Left hindlimb (tissue), 1 donor: ENCODE measurements around the gene PHACTR1.
"Not testable (repeated sequence)": the region's sequence is repeated elsewhere in the genome, so short reads cannot be mapped to it uniquely, and the experiment has no call there.

Source experiments
- DNase-seq: peaks from one replicate; pipeline ENCODE4 v3.0.0-alpha.2; 2018

Gene PHACTR1

GRCh38 chr6:13300643-13301590 is 584.4 kb downstream of the PHACTR1 start:
- no peak for DNase-seq

DNA sequence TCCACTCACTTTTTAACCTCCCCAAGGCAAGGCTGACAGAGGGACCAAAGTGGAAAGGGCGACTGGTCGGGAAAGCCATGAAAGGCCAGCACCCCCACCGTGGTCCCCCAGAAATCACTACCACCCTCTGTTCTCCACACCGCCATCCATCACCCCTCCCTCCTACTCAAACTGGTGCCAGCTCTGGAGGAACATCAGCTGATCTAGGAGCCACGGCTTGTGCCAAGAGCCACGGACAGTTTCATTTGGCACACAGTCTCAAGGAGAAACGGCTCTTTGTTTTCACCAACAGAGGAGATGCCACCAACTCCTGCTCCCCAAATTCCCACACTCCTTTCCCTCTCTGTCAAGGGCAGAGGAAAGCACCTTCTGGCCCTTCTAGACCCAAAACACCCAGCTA is 585.7 kb downstream of the PHACTR1 start:
- no peak for DNase-seq

- no peak for DNase-seq
Observed at GRCh38 chr6:13302751-13303667, 586.4 kb downstream of the PHACTR1 start.

DNA sequence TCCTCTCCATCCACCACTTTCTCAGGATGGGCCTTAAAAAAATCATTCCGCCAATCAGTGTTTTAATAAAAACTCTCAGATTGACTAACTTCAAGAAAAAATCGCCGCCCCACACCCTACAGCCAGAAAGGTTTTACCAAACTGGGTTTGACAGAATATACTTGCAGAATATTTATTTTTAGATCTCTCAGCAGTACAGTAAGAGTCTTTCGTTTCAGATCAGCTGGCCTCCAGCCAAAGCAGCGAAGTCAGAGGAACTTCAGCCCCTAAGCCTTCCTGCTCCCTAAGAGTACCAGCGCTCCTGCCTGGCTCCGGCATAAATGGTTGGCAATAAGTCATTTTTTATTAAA is 587.1 kb downstream of the PHACTR1 start:
- peak; percentile 72 for DNase-seq

- no peak for DNase-seq
Observed at GRCh38 chr6:13304101-13304500, 587.5 kb downstream of the PHACTR1 start.

DNA sequence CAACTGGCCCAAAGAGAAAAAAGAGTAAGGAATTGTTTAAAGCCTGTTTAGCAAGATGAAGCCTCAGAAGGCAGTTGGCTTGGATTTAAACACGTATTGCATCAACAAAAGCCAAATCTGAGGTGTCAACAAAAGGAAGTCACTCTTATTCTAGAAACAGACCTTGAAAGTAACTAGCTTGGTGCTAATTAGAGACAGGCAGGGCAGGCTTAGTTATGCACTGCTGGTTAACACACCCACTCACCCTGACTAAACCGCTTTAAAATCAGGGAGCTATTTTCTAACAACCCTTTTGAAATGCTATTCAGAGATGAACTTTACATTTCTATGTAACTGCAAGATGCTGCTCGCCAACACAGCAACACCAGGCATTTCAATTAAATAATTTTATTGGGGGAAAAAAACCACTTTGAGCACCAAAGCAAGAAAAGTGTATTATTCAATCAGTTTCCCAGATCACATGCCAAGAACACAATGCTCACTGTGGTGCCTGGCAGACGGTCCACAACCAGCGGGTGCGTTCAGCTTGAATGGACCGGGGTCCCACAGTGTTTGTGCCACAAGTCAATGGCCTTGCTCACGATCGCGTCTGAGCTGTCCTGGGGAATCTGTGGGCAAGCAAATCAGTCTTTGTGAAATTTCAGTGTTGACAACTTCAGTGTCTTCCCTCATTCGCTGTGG is 588.2 kb downstream of the PHACTR1 start:
- DNase-seq = no peak

DNA sequence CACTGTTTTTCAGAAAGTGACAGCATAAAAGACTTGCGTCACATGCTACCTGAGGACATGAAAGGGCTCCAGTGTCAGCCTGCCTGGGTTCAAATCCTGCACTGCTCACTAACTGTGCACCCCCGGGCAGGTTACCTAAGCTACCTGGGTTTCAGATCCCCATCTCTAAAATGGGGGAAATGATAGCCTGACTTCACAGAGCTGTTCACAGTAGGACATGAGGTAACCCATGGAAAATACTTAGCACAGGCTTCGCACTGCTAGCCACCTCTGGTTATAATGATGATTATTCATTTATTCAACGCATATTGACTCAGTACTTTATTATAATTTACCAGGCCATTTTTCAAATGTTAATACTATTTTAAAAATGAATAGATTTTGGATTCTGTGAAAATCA is 588.7 kb downstream of the PHACTR1 start:
- DNase-seq = no peak

GRCh38 chr6:13305791-13306190 is 589.2 kb downstream of the PHACTR1 start:
- no peak for DNase-seq

GRCh38 chr6:13307508-13307995 is 591.0 kb downstream of the PHACTR1 start:
- no peak for DNase-seq

GRCh38 chr6:13308332-13308731 is 591.8 kb downstream of the PHACTR1 start:
- DNase-seq = no peak

DNA sequence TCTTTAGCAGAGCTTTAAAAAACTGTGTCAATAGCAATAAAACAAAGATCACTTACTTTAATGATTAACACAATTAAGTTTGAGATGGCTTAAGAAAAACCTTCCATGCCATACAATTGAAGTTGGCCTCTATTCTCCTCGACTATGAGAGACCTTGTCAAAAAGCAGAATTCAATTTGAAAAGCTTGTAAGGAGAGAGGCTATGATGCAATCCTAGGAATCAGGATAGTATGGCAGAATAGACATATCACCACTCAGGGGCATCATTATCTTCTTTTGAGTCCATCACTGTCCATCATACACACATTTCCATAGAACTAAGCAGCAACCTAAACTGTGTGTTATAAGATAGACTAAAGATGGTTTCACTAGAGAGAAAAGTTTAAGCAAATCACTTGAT is 594.6 kb downstream of the PHACTR1 start:
- no peak for DNase-seq

DNA sequence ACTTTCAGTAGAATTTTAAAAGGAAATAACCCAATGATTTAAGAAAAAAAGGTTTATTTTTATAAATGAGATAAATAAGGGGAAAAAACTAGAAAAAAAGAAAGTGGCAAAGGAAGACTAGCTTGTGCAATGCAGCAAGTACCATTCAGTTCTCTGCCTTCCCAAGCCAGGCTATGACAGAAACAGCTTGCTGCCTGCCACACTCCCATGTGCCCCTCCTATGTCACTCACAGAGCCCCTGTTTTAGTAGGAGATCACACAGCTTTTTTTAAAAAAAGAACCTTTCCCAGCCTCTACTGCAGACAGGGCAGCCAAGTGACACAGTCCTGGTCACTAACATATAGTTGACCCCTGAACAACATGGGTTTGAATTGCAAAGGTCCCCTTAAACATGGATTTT is 598.2 kb downstream of the PHACTR1 start:
- no peak for DNase-seq

DNA sequence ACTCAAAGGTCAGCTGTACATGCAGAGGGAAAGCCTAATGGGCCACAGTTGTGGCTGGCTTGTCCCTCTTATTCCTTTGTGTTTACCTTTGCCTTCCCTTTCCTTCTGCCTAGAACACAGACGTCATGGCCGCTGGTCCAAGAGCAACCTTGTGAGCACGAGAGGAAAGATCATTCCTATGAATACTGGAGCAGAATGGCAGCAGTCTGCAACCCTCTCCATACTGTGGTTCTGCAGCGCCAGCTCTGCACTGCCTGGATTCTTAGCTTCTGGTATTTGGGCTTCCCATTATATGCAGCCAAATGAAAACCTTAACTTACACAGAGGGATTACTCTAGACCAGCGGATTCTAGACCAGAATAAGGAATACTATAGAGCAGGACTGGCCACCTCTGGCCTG is 599.3 kb downstream of the PHACTR1 start:
- DNase-seq = no peak

DNA sequence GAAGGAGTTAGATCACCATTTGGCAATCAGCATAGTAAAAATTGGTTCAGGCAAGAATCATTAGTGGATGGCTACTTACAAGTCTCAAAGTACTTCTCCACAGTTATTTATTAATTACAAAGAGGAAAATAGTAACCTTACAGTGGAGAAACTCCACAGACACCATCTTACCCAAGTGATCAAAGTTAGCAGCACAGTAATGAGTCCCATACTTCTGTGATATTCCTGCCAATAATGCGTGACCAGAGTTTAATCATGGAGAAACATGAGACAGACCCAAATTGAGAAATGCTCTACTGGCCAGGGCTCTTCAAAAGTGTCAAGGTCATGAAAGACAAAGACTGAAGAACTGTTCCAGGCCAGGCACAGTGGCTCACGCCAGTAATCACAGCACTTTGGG is 602.3 kb downstream of the PHACTR1 start:
- no peak for DNase-seq

- no peak for DNase-seq
Observed at GRCh38 chr6:13319891-13320564, 603.5 kb downstream of the PHACTR1 start.

GRCh38 chr6:13326031-13326586 is 609.5 kb downstream of the PHACTR1 start:
- not testable (repeated sequence) for DNase-seq

GRCh38 chr6:13327691-13328075 is 611.1 kb downstream of the PHACTR1 start:
- DNase-seq = no peak

- peak; percentile 95 for DNase-seq
Observed at GRCh38 chr6:13328076-13328874, 611.7 kb downstream of the PHACTR1 start, which contains the start of gene TBC1D7. TBC1D7 (minus strand) TSS chr6:13328537; CDS start chr6:13326898, 1,639 bp downstream.

- DNase-seq = no peak
Observed at GRCh38 chr6:13328875-13329183, 612.3 kb downstream of the PHACTR1 start.

DNA sequence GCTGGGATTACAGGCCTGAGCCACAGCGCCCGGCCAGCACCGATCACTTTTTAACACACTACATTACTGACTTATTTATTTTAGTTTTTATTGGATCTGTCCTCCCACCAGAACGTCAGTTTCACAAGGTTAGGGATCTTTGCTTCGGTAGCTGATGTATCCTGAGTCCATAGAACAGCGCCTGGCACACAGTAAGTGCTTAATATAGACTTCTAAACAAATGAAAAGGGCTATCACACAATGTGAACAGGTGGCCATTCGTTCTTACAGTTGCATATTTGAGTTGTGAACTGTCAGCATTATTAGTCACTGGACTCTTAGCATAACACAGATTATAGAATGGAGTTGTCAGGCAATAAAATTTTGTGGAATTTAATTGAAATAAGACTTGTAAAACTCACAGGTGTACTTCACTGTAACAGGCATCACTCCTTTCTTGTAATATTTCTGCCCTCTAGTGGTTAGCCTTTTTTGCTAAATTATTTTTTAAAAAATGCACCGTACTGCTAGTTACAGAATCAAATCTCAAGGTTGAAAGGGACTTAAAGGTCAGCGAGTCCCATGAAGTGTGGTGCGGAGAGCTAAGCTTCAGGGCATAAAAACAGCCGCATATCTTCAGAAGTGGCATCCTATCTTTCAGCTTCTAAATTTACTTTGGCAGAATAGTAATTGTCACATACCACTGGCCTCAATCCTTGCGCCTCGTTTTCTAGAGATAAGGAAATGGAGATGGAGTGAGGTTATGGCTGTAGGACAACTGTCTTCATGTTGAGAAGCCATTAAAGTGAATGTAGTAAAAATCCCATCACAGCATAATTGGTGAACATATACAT is 615.2 kb downstream of the PHACTR1 start:
- DNase-seq = no peak
